Stimulated activated CD8-positive, alpha-beta memory T cell treated with anti-CD3 and anti-CD28 coated beads, Interleukin-12 subunit alpha, Interleukin-12 subunit beta, amount 100 ng/mL, for 24 hours (primary cell): ENCODE data around the gene TRIB2.

Source experiments
- DNase-seq: peaks from one replicate; pipeline ENCODE4 v3.0.0-alpha.2; 2020; ENCODE audit errors: extremely low read depth

TRIB2 gene

DNA sequence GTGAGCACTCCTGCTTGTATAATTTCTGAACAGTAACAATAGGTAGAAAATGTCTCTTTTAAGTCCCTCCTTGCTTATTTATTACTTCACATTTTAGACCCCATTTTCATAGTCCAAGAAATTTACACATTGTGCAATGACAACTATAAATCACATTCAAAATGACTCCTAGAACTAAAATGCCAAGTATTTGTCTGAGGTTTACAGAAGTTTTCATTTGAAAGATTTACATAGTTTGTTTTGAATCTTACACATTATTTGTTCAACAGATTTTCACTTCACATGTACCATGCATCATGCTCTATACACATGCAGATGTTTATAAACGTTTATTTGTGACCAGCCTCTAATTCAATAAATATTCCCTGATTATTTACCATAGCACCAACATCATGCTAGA is 15.7 kb upstream of the TRIB2 start:
- no peak for DNase-seq

GRCh38 chr2:12701786-12702167 is 15.0 kb upstream of the TRIB2 start:
- no peak for DNase-seq

DNA sequence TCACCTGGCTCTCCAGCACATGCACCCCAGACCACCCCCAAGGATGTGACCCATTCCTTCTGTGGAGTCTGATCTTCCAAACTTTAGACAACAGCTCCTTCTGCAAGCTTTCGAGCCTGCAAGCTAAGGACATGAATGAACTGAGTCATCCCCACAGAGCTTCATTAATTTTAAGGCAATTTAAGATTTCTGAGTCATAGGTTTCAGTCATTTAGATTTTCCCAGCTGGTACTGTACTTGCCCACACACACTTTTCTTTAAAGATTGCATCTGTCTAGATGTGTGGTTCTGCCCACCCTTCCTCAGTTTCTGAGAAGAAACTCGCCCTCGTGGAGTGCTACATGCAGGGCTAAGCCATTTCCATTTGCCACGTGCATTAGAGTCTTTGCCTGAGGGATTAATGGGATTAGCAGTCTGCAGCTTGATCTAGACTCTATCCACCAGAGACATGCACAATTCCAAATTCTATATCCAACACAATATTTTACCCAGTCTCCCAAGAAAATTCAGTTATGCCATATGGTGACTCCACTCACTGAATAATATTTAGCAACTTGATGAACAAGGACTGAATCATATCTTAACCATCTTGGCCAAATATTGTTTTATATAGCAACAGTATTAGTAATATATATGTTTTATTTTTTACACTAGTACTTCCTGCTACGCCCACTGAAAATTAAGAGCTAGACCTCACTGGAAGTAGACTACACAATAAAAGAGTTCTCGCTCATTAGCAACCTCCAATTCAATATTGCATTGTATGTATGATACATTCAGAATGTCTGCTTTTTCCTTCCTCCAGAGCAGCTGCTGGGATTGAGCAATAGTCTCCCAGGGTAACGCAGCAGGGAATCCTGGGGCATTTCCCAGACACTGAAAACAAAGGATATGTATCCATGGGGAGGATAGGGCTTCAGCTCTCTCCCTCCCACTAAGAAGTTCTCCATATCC is 14.3 kb upstream of the TRIB2 start:
- no peak for DNase-seq

GRCh38 chr2:12704378-12704777 is 12.4 kb upstream of the TRIB2 start:
- no peak for DNase-seq

GRCh38 chr2:12705230-12705629 is 11.5 kb upstream of the TRIB2 start:
- no peak for DNase-seq

DNA sequence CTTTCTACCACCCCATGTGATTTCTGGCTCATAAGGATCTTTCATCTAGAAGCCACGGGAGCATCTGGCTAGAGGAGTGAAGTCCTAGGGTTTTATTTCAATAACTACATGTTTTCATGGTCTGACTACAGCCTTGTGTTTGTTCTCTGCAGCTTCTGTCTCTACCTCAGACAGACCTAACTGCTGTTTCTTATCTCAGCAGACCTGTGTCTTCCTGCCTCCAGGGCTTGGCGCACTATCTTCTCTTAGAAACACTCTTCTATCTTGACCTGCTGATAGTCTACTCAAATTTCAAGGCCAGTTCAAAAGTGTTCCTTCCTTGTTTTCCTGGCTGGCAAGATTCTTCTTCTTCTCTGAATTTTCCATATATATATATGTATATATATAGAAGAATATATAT is 11.0 kb upstream of the TRIB2 start:
- no peak for DNase-seq

DNA sequence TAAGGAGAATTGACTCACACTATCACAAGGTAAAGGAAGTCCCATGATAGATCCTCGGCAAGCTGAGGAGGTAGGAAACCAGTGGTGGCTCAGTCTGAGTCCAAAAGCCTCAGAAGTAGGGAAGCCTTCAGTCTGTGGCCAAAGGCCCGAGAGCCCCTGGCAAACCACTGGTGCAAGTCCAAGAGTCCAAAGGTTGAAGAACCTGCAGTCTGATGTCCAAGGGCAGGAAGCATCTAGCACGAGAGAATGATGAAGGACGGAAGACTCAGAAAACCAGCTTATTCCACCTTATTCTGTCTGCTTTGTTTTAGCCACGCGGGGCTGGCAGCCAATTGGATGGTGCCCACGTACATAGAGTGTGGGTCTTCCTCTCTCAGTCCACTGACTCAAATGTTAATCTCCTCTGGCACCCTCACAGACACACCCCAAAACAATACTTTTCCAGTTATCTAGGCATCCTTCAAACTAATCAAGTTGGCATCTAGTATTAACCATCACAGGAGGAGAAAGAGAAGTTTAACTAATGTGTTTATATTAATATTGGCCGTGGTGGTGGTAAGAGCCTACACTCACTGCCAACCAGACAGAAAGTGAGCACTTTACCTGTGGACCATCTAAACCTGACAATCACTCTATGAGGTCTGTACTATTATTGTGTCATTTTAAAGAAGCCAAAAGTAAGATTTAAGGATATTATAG is 8.1 kb upstream of the TRIB2 start:
- DNase-seq, result no peak

- no peak for DNase-seq
Measured at GRCh38 chr2:12709207-12709522, 7.6 kb upstream of the TRIB2 start.

GRCh38 chr2:12710301-12710700 is 6.4 kb upstream of the TRIB2 start:
- no peak for DNase-seq

- DNase-seq, result no peak
Measured at GRCh38 chr2:12711339-12711738, 5.4 kb upstream of the TRIB2 start.

GRCh38 chr2:12712881-12713280 is 3.9 kb upstream of the TRIB2 start:
- DNase-seq, result no peak

DNA sequence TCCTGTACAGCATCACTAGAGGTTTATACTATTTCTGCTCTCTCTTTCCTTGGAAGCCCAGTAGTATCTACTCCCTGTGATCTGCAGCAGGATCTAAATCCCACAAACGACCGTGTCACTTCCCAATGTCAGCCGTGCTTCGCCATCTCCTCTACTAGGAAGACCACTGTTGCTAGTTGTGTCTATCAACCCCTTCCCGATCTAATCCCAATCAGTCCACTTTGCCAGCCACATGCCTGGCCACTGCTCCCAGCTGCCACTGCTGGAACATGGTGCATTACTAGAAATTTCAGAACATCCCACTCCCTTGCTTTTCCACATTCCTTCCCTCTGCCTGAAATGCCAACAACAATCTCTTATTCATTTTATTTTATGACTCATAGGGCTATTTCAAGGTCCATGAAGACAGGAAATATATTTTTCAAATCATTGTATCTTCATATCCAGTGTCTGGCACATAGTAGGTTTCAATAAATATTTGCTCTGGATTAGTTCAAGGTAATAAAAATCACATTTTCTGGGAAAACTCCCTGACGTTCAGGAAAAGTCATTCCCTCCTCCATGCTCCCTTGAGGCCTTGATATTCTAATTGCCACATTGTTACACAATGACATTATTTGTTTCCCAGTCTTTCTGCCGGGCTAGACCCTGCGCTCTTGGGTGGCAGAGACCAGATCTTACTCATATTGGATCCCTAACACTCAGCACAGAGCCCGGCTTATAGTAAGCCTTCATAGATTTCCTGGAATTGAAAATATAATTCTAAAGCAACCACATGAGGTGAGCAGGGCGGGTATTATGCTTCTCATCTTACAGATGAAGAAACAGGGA is 2.1 kb upstream of the TRIB2 start:
- no peak for DNase-seq

DNA sequence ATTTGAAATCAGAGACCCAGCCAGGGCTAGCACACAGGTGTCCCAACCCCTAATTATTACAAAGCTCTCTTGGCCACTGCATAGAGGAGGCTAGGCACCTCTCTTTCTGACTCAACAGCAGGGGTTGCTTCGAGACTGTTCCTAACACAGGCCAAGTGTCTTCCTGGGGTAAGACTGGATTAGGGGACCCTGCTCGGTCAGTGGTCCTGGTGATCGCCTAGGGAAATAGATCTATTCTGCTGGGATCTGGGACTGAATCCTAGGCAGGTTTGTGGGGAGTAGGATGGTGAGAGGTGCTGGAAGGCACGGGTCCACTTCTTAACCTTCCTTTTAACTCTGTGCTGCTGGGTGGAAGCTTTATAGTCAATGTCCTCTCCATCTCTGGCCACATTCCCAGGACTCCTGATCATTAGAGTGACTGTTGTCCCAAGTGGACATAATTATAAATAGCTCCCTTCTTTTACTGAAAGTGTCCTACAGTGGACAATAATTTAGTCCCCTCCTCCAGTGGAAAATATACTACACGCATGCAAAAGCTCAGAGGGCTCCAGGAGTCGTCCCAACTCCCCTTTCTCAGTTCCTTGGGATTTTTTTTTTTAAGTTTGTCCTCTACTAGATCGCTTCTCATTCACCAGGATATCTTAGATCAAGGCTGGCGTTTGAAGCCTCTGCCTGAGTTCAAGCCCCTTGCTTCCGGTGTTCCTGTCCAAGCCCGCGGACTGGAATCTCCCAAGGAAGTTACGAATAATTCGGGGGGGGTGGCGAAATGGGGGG is 1.3 kb upstream of the TRIB2 start:
- DNase-seq, result no peak

GRCh38 chr2:12716032-12716281 is 779 bp upstream of the TRIB2 start:
- peak; percentile 47 for DNase-seq

GRCh38 chr2:12717191-12718014 is 667 bp downstream of the TRIB2 start:
- DNase-seq, result no peak

- no peak for DNase-seq
Measured at GRCh38 chr2:12718015-12718671, 1.4 kb downstream of the TRIB2 start.

DNA sequence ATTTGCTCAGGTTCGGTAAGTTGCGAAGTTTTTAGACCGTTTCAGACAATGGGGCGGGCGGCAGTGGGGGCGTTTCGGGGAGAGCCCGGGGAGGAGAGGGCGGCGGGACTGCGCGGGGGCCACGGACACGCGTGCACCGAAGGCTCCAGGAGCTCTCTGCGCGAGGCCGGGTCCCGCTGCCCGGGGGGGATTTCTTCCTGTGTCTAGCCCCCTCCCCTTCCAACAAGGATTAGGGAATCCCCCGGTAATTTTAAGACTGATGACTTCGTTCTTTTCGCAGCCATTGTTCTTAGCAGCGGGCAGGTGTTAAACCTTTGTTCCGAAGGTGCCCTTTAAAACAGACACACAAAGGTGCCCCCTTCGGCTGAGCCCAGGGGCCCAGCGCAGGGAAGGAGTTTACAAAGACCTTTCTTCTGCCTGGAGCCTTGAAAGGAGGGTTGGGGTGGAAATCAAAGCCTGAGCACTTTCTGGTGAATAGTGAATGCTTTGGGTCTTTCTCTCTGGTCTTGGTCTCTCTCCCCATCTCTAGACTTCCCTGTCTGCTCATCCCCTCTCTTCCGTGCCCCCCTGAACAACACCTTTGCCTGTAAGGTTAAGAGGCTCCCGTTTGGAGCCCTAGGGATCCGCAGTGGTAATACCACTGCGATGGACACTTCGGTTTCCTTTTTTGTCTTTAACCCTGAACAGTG is 2.1 kb downstream of the TRIB2 start:
- no peak for DNase-seq

- DNase-seq, result no peak
Measured at GRCh38 chr2:12719400-12720277, 2.9 kb downstream of the TRIB2 start.

- DNase-seq, result no peak
Measured at GRCh38 chr2:12720278-12720620, 3.5 kb downstream of the TRIB2 start.
